ENCODE results near the gene KRTAP10-1.

DNA sequence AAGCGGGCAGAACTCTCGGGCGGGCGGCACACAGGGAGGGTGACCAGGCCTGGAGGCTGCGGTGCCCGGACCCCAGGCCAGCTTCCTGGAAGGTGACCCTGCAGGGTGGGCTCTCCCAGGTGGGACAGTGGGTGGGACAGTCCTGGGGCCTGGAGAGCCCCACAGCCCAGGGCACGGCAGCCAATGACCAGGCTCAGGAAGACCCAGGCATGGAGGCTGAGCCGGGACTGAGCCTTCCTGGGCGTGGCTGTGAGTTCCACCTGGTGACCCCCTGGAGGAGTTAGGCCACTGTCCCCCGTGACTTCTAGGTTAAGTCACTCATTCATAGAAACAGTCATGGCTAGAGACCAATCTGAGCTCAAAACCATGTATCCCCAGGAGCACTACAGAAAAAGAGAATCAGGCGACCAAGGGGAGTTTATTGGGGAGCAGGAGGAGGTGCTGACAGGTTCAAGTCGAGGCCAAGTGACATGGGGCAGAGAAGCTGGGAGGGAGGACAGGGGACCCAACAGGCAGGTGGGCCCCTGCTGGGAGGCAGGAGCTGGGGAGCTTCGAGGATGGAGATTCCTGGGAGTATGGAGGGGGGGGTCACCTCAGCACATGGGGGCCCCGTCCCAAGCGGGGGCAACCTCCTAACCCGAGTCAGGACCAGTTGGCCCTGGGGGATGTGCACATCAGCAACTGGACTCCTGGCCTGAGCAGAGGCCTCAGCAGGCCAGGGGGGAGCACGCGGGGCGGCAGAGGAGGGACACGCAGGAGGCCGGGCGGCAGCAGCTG, 39.2 kb upstream of the KRTAP10-1 start:
- TF ChIP-seq, protein P1, sequence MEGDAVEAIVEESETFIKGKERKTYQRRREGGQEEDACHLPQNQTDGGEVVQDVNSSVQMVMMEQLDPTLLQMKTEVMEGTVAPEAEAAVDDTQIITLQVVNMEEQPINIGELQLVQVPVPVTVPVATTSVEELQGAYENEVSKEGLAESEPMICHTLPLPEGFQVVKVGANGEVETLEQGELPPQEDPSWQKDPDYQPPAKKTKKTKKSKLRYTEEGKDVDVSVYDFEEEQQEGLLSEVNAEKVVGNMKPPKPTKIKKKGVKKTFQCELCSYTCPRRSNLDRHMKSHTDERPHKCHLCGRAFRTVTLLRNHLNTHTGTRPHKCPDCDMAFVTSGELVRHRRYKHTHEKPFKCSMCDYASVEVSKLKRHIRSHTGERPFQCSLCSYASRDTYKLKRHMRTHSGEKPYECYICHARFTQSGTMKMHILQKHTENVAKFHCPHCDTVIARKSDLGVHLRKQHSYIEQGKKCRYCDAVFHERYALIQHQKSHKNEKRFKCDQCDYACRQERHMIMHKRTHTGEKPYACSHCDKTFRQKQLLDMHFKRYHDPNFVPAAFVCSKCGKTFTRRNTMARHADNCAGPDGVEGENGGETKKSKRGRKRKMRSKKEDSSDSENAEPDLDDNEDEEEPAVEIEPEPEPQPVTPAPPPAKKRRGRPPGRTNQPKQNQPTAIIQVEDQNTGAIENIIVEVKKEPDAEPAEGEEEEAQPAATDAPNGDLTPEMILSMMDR (IDR thresholded peaks at IDR 0.05; ENCODE audit: low read depth, low read length): no peak
- TF ChIP-seq EZH2phosphoT487 (IDR thresholded peaks at IDR 0.05; ENCODE audit: low read depth): no peak
